ENCODE data around the gene SS18. TPM values are rescaled to one million over a fixed set of nuclear protein-coding genes. Genes with fewer than 3 reads are reported as not detected.

The SS18 gene
- total and polyA plus RNA-seq, 5 experiments from 2014 or later, result 28.3 to 85.7 (median 36.4) TPM

GRCh38 chr18:26057344-26057773 lies 33.1 kb downstream of the SS18 start:
- H3K9me3 Mint-ChIP-seq, result no peaks in the 10 kb centered on the region
- POLR2A ChIA-PET, result no interaction called here
- peaks cover 10 to 22% (median 18%) of the 10 kb centered on the region in 4 donors for H3K4me1 Mint-ChIP-seq
- H3K36me3 Mint-ChIP-seq, result peaks cover 4 to 83% (median 27%) of the 10 kb centered on the region in 3 donors
- no peaks in the 10 kb centered on the region for H3K27me3 Mint-ChIP-seq
- ATAC-seq, result no peak
- H3K27ac Mint-ChIP-seq, result peak overlapping the region in 2 of 10 donors; percentile 27 to 72
- no peak for DNase-seq
- no peak overlapping the region for H3K4me3 Mint-ChIP-seq

- peaks cover 4 to 84% (median 24%) of the 10 kb centered on the region in 3 donors for H3K36me3 Mint-ChIP-seq
Measured at GRCh38 chr18:26056291-26056690, 34.1 kb downstream of the SS18 start.

GRCh38 chr18:26052505-26052904 lies 37.9 kb downstream of the SS18 start:
- ATAC-seq, result no peak

More at GRCh38 chr18:26056291-26056690, 34.1 kb downstream of the SS18 start:
- POLR2A ChIA-PET, result no interaction called here
- no peaks in the 10 kb centered on the region for H3K27me3 Mint-ChIP-seq
- H3K9me3 Mint-ChIP-seq, result no peaks in the 10 kb centered on the region
- ATAC-seq, result no peak
- no peak for DNase-seq
- H3K4me1 Mint-ChIP-seq, result peaks cover 10 to 22% (median 17%) of the 10 kb centered on the region in 4 donors
- peak overlapping the region in 1 of 10 donors; percentile 36 for H3K27ac Mint-ChIP-seq
- no peak overlapping the region for H3K4me3 Mint-ChIP-seq

GRCh38 chr18:26051843-26052242 lies 38.6 kb downstream of the SS18 start:
- POLR2A ChIA-PET, result interaction anchor here (0.7 kb wide), 1 partner anchor 74 kb away, joined by 3 read pairs; no protein-coding TSS in a partner anchor
- Mint-ChIP-seq H3K36me3 (peaks cover 0 to 73% (median 19%) of the 10 kb centered on the region in 3 donors), H3K27ac (peak overlapping the region in 2 of 10 donors; percentile 16 to 59), H3K9me3 (no peaks in the 10 kb centered on the region), H3K4me1 (peaks cover 1 to 23% (median 12%) of the 10 kb centered on the region in 4 donors), H3K27me3 (no peaks in the 10 kb centered on the region), H3K4me3 (no peak overlapping the region)
- DNase-seq (no peak), ATAC-seq (no peak)

More at GRCh38 chr18:26052505-26052904, 37.9 kb downstream of the SS18 start:
- Mint-ChIP-seq H3K4me1 (peaks cover 0 to 23% (median 13%) of the 10 kb centered on the region in 4 donors), H3K27ac (peak overlapping the region in 3 of 10 donors; percentile 16 to 55 (median 28)), H3K9me3 (no peaks in the 10 kb centered on the region), H3K36me3 (peaks cover 0 to 74% (median 18%) of the 10 kb centered on the region in 3 donors), H3K27me3 (no peaks in the 10 kb centered on the region), H3K4me3 (no peak overlapping the region)
- POLR2A ChIA-PET, result interaction anchor here (0.7 kb wide), 1 partner anchor 74 kb away, joined by 3 read pairs; no protein-coding TSS in a partner anchor
- DNase-seq, result no peak

- Mint-ChIP-seq H3K27ac (peak overlapping the region in 1 of 10 donors; percentile 2), H3K9me3 (peaks cover 0 to 3% (median 0%) of the 10 kb centered on the region in 9 donors), H3K27me3 (no peaks in the 10 kb centered on the region), H3K36me3 (peaks cover 13 to 56% (median 31%) of the 10 kb centered on the region in 3 donors), H3K4me1 (peaks cover 9 to 32% (median 27%) of the 10 kb centered on the region in 4 donors), H3K4me3 (no peak overlapping the region)
- ATAC-seq (no peak), DNase-seq (no peak)
- POLR2A ChIA-PET, result interaction anchor here (0.6 to 0.7 kb wide), 2 partner anchors 209 to 265 kb away, joined by 3 to 4 read pairs; no protein-coding TSS in a partner anchor
Measured at GRCh38 chr18:26046419-26047077, 43.9 kb downstream of the SS18 start.

- Mint-ChIP-seq H3K36me3 (peaks cover 13 to 54% (median 29%) of the 10 kb centered on the region in 3 donors), H3K4me3 (no peak overlapping the region), H3K27me3 (no peaks in the 10 kb centered on the region), H3K9me3 (peaks cover 0 to 3% (median 0%) of the 10 kb centered on the region in 9 donors), H3K27ac (no peak overlapping the region), H3K4me1 (peaks cover 13 to 41% (median 39%) of the 10 kb centered on the region in 4 donors)
- ATAC-seq (no peak), DNase-seq (no peak)
- POLR2A ChIA-PET, result no interaction called here
Measured at GRCh38 chr18:26044807-26045206, 45.6 kb downstream of the SS18 start.

- Mint-ChIP-seq H3K27me3 (no peaks in the 10 kb centered on the region), H3K4me1 (peaks cover 9 to 31% (median 27%) of the 10 kb centered on the region in 4 donors), H3K36me3 (peaks cover 8 to 59% (median 31%) of the 10 kb centered on the region in 3 donors), H3K4me3 (no peak overlapping the region), H3K9me3 (peaks cover 0 to 3% (median 0%) of the 10 kb centered on the region in 9 donors), H3K27ac (peak overlapping the region in 7 of 10 donors; percentile 10 to 75 (median 46))
- DNase-seq (no peak), ATAC-seq (no peak)
- POLR2A ChIA-PET, result no interaction called here
Measured at GRCh38 chr18:26040051-26040656, 50.3 kb downstream of the SS18 start.

- ATAC-seq, result no peak
- Mint-ChIP-seq H3K27ac (no peak overlapping the region), H3K4me1 (peaks cover 7 to 28% (median 23%) of the 10 kb centered on the region in 4 donors), H3K27me3 (no peaks in the 10 kb centered on the region), H3K4me3 (no peak overlapping the region), H3K9me3 (no peaks in the 10 kb centered on the region), H3K36me3 (peaks cover 4 to 62% (median 36%) of the 10 kb centered on the region in 3 donors)
- POLR2A ChIA-PET, result no interaction called here
- no peak for DNase-seq
Measured at GRCh38 chr18:26039203-26039602, 51.2 kb downstream of the SS18 start.

- H3K27me3 Mint-ChIP-seq, result no peaks in the 10 kb centered on the region
- POLR2A ChIA-PET, result no interaction called here
- no peak for DNase-seq
- H3K36me3 Mint-ChIP-seq, result peaks cover 8 to 84% (median 56%) of the 10 kb centered on the region in 3 donors
- no peak overlapping the region for H3K27ac Mint-ChIP-seq
- ATAC-seq, result no peak
- peaks cover 8 to 15% (median 14%) of the 10 kb centered on the region in 4 donors for H3K4me1 Mint-ChIP-seq
- no peak overlapping the region for H3K4me3 Mint-ChIP-seq
- no peaks in the 10 kb centered on the region for H3K9me3 Mint-ChIP-seq
Measured at GRCh38 chr18:26036635-26037034, 53.8 kb downstream of the SS18 start.

- peak overlapping the region in 1 of 10 donors; percentile 45 for H3K27ac Mint-ChIP-seq
- ATAC-seq, result no peak
Measured at GRCh38 chr18:26034850-26035497, 55.4 kb downstream of the SS18 start.

GRCh38 chr18:26022585-26022984 lies 67.8 kb downstream of the SS18 start:
- ATAC-seq (no peak), DNase-seq (no peak)
- H3K27ac Mint-ChIP-seq, result peak overlapping the region in 2 of 10 donors; percentile 10 to 56
- POLR2A ChIA-PET, result no interaction called here
- H3K4me3 Mint-ChIP-seq, result no peak overlapping the region
- no peaks in the 10 kb centered on the region for H3K27me3 Mint-ChIP-seq
- peaks cover 1 to 10% (median 6%) of the 10 kb centered on the region in 4 donors for H3K4me1 Mint-ChIP-seq
- peaks cover 0 to 9% (median 0%) of the 10 kb centered on the region in 9 donors for H3K9me3 Mint-ChIP-seq
- peaks cover 36 to 89% (median 57%) of the 10 kb centered on the region in 3 donors for H3K36me3 Mint-ChIP-seq

More at GRCh38 chr18:26034850-26035497, 55.4 kb downstream of the SS18 start:
- DNase-seq, result no peak
- POLR2A ChIA-PET, result no interaction called here
- no peaks in the 10 kb centered on the region for H3K27me3 Mint-ChIP-seq
- peaks cover 3 to 10% (median 5%) of the 10 kb centered on the region in 4 donors for H3K4me1 Mint-ChIP-seq
- H3K36me3 Mint-ChIP-seq, result peaks cover 11 to 93% (median 70%) of the 10 kb centered on the region in 3 donors
- no peaks in the 10 kb centered on the region for H3K9me3 Mint-ChIP-seq
- H3K4me3 Mint-ChIP-seq, result no peak overlapping the region

- Mint-ChIP-seq H3K9me3 (peaks cover 0 to 9% (median 0%) of the 10 kb centered on the region in 9 donors), H3K27me3 (no peaks in the 10 kb centered on the region), H3K36me3 (peaks cover 33 to 95% (median 58%) of the 10 kb centered on the region in 3 donors), H3K4me1 (peaks cover 0 to 10% (median 6%) of the 10 kb centered on the region in 4 donors), H3K4me3 (no peak overlapping the region), H3K27ac (peak overlapping the region in 1 of 10 donors; percentile 18)
- POLR2A ChIA-PET, result no interaction called here
- no peak for DNase-seq
- ATAC-seq, result no peak
Measured at GRCh38 chr18:26021061-26021754, 69.2 kb downstream of the SS18 start.

Measured in naive thymus-derived CD8-positive, alpha-beta T cell (primary cell).